HL-60/S4 treated with retinoic acid at 250 ng/mL for 4 days and 3 days (cell line): Measurements from ENCODE around the gene LONP2.
"Not testable (repeated sequence)": the region's sequence is repeated elsewhere in the genome, so short reads cannot be mapped to it uniquely, and the experiment has no call there.

Experiments used
- in situ Hi-C: fragments of 300-500 bp; cut with MboI; formaldehyde crosslinking; loops from 2 replicates; pipeline ENCODE4 v1.7.0; 2022; ENCODE audit warnings: low sequenced_read_pairs

The LONP2 gene

DNA sequence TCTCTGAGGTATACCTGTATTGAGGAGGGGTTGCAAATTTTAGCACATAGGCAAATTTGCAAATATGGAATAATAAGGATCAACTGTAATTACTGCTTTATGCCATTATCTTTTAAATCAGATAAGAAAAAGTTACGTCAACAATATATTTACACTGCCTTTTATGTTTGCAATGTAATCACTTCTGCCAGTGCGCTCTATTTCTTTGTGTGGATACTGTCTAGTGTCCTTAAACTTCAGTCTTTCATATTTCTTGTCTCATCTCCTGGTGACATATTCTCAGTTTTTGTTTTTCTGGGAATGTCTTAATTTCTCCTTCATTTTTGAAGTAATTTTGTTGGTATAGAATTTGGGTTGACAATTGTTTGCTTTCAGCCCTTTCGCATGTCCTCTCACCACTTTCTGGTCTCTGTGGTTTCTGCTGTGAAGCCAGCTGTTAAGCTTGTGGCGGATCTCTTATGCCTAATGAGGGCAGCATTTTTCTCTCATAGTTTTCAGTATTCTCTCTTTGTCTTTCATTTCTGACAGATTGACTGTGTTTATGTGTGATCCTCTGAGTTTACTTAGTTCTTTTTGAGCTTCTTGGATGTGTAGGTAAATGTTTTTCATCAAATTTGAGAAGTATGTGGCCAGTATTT lies 40.8 kb downstream of the LONP2 start:
- in situ Hi-C loops = no loop called here

DNA sequence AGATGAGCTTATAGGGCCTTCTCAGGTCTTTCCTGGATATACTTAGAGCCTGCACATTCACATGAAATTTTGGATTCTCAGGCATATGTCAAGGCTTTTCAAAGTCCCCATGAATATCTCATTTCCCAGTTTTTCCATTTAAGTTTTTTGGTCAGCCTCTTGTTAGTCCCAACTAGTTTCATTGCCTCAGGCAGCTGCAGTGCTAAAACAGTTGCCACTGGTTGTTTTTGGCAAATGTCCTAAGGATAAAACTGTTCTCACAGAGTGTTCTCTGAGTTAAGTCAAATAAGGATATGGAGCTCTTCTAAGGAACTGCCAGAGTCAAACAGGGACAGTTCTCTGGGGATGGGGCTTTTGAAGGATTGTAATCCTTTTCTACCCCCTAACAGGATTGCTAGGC lies 43.1 kb downstream of the LONP2 start:
- in situ Hi-C loops = no loop called here

DNA sequence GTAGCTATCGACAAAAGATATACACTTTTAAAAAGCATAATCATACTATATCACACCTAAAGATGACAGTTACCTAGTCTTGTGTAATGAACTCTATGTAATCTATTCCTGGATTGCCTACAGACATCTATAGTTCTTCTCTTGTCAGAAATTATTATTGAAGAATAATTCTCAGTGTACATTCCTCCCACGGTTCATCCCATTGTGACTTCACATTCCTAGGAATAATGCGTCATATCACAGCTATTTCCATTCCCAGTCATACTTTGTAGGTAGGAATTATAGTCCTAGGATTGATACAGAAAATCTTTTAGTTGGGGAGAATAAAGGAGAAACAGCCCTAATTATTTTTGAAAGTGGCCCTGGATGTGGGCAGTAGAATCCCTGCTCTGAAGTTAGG lies 47.2 kb downstream of the LONP2 start:
- in situ Hi-C loops = no loop called here

DNA sequence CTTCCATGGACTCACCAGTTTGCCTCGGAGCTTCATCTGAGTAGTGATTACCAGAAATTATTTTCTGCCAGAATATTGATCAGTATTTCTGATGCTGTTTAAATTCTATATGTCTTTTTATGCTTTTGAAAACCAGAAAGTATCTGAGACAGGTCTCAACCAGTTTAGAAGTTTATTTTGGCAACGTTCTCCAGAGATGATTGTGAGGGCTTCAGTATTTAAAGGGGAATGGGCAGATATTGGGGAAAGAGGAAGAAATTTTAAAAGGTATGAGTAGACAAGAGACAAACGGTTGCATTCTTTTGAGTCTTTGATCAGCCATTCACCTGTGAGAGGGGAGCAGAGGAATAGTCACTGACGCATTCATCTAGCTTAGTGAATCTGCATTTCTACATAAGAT lies 47.7 kb downstream of the LONP2 start:
- in situ Hi-C loops = no loop called here

DNA sequence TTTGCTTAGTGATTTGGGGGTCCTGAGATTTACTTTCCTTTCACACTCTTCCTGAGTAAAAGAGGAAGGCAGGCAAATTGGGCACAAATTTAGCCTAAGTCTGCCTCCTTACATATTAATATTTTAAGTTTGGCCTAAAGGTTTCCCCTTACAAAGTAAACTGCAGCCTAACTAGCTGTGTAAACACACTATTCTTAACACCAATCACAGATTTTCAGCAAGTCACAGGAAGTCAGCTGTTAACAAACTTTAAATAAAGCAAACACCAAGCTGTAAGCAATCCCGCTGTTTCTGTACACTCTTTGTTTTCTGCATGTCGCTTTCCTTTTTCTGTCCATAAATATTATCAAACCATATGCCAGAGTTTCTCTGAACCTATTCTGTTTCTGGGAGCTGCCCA lies 48.4 kb downstream of the LONP2 start:
- in situ Hi-C loops = no loop called here

DNA sequence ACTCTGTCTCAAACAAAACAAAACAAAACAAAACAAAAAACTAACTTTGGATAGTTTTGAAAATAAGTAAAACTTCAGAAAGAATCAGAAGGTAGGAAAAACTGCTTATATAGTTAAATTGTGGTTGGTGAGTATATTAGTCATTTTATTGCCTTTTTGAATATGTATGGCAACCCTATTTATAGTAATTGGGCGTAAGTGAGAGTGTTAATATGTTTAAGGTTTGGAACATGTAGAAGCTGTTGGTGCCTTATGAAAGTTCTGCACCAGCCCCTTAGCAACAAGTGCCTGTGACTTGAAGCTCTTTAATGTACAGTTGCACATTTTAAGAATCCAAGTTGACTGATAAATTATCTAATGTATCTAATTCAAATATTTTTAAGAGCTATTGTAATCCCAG lies 50.6 kb downstream of the LONP2 start:
- in situ Hi-C loops = no loop called here

DNA sequence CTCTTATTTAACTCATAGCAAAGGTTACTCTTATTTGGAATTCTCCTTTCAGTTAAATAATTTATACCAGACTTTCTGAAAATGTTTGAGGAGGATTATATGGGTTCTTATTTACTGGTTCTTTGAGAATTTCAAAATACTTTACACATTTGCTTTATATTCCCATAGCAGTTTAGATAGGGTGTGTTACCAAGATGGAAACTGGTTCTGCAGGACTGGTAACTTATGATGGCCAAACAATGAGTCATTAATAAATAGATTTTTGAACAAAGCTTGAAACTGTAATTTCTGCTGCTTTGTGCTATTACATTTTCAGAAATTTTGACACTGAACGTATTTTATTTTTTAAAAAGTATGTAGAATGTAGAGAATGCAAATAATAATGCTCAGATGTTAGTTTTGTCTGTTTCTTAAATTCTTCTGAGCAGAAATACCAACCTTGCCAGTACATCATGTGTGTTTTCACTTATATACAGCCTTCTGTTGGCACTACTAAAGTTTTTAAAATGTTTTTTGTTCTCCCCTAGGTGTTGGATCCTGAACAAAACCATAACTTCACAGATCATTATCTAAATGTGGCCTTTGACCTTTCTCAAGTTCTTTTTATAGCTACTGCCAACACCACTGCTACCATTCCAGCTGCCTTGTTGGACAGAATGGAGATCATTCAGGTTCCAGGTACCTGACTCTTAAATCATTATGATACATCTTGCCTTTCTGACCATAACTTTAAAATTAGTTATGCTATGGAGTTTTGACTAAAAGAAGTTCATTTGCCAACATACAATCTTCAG lies 51.6 kb downstream of the LONP2 start:
- in situ Hi-C loops = no loop called here

DNA sequence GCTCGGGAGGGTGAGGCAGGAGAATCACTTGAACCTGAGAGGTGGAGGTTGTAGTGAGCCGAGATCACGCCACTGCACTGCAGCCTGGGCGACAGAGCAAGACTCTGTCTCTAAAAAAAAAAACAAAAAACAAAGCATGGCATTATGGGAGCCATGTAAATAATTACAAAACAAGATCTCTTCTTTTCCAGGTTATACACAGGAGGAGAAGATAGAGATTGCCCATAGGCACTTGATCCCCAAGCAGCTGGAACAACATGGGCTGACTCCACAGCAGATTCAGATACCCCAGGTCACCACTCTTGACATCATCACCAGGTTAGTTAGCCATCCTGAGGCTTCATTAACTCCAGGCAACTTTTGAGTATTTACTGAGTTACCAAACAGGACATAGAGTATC lies 55.4 kb downstream of the LONP2 start:
- in situ Hi-C loops = no loop called here

DNA sequence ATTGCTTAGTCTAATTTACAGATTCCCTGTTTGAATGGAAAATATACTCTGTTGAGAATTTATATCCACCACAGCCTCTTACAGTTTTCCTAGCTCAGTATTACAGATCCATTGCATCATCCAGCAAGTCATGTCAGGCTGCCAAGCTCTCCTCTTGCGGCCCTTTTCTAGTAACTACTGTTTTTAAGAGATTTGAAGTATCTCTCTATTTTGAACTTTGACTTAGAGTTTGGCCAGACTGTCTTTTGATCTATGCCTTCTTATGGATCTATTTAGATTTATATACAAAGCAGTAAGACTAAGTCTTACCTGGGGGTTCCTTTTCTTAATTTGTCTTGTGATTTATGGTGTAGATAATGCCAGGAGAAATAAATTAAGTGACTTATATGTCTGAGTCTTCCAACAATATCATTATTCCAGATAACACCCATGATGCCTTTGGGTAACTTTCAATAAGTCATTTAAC lies 56.3 kb downstream of the LONP2 start:
- in situ Hi-C loops = no loop called here

DNA sequence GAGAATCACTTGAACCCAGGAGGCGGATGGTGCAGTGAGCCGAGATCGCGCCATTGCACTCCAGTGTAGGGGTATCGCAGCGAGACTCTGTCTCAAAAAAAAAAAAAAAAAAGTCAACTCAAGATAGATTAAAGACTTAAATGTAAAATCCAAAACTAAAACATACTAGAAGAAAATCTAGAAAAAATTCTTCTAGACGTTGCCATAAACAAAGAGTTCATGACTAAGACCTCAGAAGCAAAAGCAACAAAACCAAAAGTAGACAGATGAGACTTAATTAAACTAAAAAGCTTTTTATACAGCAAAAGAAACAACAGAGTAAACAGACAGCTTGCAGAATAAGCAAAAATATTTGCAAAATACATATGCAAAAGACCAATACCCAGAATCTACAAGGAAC lies 64.4 kb downstream of the LONP2 start:
- in situ Hi-C loops = no loop called here

DNA sequence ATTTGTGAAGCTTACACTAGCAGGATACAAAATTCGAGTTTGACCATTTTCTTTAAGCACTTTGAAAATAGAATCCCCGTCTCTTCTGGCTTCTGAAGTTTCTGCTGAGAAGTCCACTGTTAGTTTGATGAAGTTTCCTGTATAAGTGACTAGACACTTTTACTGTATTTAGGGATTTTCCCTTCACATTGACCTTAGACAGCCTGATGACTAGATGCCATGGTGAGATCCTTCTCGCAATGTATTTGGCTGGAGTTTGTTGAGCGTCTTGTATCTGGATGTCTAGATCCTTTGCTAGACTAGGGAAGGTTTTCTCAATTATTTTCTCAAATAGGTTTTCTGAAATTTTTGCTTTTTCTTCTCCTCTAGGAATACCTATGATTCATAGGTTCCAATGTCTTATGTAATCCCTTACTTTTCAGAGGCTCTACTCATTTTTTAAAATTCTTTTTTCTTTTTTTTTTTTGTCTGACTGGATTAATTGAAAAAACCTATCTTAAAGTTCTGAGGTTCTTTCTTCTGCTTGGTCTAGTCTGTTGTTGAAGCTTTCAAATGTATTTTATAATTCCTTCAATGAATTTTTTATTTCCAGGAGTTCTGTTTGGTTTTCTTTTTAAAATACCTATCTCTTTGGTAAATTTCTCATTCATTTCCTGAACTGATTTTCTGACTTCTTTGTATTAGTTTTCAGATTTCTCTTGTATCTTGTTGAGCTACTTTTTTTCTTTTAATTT lies 67.0 kb downstream of the LONP2 start:
- in situ Hi-C loops = no loop called here

DNA sequence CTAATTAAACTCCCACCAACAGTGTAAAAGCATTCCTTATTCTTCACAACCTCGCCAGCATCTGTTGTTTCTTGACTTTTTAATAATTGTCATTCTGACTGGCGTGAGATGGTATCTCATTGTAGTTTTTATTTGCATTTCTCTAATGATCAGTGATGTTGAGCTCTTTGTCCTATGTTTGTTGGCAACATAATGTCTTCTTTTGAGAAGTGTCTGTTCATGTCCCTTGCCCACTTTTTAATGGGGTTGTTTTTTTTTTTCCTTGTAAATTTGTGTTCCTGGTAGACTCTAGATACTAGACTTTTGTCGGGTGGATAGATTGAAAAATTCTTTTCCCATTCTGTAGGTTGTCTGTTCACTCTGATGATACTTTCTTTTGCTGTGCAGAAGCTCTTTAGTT lies 69.8 kb downstream of the LONP2 start:
- in situ Hi-C loops = not testable (repeated sequence)

DNA sequence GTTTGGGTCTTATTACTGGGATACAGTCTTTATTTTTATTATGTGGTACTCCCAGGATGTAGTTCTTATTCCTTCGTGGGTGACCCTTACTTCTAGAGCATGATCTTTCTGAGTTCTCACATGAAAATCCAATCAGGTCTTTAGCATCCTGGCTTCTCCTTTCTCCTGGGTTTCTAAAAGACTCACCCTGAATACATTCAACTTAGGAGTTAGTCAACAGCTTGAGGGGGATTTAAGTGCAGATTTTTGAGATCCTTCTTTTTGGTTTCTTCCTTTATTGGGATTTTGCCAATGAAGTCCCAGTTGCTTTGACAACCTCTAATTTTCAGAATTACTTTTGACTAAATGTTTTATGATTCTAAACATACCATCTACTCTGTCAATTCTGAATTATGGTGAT lies 72.9 kb downstream of the LONP2 start:
- in situ Hi-C loops = no loop called here

DNA sequence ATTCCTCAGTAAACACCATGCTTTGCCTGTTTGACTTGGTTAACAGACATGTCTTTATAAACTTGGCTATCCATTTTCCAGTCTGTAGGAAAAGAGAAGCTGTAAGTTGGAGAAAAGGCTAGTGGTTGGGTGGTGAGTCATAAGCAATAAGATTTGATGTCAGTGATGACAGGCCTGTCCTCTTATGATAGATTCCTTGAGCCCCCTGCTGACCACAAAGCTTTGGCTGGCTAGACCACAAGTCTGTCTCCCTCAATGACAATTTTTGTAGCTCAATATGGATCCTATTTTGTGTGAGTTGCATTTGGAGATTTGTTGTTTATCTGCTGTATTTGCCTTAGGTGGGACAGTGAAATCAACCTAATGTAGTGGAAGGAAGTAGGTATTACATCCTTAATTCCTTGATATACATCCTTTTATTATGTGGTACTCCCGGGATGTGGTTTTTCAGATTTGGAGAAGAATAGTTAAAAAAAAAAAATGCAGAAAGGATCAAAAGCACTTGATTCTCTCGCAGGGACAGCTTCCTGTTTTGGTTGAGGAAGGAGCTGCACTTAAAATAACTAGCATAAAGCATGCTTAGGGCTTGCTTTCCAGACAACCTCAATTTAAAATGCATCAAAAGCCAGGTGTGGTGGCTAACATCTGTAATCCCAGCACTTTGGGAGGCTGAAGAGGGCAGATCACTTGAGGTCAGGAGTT lies 73.7 kb downstream of the LONP2 start:
- in situ Hi-C loops = no loop called here

DNA sequence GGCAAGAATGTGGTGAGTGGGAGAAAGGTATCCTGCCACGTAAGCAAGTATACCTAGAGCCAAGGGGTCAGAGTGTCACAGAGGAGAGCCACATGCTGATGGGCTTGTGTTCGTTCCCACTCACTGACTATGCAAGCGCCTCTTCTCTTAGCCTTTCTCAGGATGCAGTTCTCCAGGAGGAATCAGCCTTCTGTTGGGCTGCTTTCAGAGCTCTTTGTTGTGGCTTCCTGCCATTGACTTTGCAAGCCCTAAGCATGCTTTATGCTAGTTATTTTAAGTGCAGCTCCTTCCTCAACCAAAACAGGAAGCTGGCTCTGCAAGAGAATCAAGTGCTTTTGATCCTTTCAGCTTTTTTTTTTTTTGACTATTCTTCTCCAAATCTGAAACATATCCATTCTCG lies 74.5 kb downstream of the LONP2 start:
- in situ Hi-C loops = no loop called here

DNA sequence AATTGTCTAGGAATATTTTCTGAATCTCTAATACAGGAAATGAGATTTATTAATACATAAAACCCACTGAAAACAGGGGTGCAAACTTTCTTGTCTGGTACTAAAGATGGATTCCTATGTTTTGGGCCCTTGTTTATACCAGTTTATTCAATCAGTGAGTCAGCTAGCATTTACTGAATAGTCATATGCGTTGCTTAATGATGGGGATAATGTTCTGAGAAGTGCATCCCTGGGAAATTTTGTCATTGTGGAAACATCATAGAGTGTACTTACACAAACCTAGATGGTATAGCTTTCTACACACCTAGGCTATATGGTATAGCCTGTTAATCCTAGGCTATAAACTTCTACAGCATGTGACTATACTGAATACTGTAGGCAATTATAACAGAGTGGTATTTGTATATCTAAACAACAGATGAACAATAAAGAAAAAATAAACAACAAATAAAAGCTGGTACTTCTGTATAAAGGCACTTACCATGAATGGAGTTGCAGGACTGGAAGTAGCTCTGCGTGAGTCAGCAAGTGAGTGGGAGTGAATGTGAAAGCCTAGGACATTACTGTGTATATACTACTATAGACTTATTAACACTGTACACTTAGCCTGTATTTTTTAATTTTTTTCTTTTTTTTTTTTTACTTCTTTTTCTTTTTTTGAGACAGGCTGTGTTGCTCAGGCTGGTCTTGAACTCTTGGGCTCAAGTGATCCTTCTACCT lies 77.4 kb downstream of the LONP2 start:
- in situ Hi-C loops = no loop called here

DNA sequence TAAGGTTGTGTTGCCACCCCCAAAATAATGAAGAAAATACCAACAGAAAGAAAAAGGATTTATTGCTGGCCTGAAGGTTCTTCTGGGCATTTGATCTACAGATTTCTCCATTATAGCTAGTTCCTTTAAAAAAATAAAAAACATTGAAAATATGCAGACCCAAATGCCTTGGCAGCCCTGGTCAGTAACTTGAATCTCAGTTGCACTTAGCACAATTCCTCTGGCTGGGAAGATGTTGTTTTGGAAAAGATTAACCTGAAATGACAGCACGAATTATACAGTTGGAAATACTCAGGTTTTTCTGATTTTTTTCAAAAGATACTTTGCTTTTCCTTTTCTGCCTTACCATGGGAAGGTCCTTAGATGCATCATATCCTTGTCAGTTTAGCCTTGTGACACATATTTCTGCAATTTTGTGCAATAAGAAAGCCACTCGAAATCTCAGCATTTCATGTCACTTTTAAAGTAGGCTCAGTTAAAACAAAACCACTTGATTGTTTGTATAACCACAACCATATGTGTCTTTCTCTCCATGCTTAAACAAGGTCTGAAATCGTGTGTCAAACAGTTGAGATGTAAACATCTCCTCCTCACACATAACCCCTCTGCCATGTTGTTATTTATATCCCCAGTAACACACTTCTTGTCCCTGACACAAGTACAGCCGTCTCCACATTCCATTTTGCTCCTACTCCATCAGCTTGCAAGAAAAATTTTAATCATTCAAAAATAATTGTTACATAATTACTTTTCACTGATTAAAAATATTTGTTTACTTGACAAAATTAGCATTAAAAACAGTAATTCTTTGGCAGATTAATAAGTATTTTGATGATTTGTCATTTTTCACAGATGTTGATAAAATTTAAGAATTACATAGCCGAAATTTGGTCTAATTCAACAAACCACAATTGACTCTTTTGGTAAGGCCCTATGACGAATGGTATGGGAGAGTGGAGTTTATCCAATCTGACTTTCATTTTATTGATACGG lies 80.0 kb downstream of the LONP2 start:
- in situ Hi-C loops = no loop called here

DNA sequence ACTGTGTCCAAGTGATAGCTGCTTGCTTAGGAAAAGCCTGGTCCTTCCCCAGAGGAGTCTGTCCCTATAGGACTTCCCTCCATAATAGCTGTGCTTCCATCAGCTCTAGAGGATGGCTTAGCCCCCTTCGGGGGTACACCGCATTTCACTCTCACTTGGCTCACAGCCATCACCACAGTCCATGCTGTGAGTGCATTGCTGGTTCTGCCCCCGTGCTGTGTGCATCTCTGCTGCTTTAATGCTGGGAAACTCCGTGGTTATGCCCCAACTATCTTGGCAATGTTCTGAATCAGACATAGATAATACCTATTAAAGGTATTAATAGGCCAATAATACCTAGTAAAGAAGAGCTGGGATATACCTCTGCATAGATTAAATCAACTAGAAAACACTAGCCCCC lies 82.8 kb downstream of the LONP2 start:
- in situ Hi-C loops = no loop called here

DNA sequence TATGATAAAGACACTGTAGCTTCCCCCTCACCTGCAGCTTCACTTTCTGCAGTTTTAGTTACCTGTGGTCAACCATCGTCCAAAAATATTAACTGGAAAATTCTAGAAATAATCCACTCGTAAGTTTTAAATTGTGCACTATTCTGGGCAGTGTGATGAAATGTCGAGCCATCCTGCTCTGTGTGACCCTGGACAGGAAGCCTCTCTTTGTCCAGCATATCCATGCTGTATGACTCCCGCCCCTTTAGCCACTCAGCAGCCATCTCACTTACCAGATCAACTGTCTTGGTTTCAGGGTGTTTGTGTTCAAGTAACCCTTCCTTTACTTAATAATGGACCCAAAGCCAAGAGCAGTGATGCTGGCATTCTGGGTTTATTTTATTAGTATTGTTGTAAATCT lies 85.0 kb downstream of the LONP2 start:
- in situ Hi-C loops = no loop called here
